HG03045 (cell line): Measurements from ENCODE around the gene P2RY2.

Experiments used
- ATAC-seq: cut with Tn5 transposase; IDR thresholded peaks from one replicate; pipeline ENCODE4 v1.9.1; 2021; ENCODE audit warnings: mild to moderate bottlenecking, moderate library complexity; ENCODE audit not compliant: unreplicated experiment

Gene P2RY2

DNA sequence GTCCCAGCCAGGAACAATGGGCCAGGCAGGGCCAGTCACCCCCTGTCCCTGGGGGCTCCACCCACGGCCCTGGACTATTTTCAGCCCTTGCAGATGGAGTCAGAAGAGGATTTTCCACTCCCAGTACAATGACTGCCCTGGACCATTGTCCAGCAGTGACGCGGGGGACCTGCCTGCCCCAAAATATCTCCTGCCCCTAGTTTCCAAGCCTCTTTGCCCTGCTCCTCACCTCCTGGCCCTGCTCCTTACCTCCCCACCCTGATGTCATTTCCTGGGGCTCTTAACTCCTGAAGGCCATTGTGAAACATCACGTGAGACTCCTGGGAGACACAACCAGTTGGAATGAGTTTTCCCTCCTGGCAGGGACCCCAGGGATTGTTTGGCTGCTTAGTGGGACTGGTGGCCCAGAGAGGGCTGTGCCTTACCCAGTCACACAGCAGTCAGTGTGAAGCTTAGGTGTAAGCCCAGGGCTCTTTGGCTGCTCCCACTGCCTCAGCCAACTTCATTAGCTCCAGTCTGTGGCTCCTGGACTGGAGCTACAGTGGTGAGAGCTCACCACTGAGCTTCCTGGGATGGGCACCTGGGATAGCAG lies 22.2 kb downstream of the P2RY2 start:
- ATAC-seq: no peak

DNA sequence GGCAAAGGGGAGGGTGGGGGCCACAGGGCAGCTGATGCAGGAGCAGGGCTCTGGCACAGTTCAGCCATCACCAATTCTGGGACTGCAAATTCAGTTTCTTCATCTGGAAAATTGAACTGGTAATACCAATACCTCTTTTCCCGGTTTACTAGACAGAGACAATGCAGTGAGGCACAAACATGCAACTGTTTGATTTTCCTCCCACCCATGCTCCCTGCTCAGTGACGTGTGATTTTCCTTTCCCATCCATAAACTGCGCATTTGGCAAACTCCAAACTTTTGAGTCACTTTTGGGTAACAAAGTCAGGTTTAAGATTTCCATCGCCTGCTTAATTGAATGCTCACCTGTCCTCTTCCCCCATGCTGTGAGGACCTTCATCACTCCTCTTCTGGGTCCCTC lies 23.2 kb downstream of the P2RY2 start:
- ATAC-seq: no peak

DNA sequence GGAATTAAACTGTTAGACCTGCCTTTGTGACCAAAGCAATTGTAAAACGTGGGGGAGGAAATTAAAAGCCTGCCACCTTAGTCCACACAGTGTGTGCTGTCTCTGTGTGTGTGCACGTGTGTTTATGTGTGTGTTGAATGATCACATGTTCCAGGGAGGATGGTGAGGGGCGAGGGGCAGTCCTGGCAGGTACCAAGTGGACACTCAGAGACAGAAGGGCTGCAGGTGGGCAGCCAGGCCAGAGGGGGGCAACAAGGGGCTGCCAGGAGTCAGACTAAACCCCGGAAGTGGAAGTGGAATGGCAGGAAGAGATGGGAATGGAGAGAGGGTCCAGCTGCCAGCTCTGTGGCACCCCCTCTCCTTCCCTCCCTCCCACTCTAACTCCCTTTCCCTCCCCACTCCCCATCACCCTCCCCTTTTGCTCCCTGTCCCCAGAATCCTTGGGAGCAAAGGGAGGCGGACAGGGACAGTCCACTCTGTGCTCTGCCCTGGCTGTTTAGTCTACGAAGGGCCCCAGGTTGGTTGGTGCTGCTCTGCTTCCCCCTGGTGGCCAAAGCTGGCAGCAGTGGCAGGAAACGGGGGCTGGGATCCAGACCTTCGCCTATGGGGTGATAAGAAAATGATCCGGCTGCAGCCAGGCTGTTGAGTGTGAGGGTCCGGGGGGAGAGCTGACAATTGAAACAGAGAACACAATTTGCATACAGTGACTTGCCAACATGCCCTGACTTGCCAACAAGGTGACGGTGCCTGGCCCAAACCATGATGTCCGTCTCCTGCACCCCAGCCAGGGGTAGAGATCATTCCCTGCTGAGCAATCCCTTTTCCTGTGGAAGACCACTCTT lies 24.4 kb downstream of the P2RY2 start:
- peak; percentile 69 for ATAC-seq

DNA sequence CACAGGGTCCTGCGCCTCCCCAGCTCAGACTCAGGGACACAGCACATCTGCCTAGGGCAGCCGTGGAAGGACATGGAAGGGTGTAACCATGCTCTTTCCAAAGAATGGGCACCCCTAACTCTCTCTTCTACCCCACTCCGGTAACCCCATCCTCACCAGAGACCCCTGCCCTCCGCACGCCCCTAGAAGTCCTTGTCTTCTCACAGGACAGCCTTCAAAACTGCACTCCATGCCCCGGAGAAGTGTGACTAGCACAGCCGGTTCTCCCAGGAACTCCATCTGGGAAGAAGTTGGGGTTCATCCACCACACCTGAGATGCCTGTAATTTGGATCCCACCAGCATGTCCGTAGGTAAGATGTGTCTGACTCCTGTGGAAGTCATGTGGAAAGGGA lies 25.0 kb downstream of the P2RY2 start:
- ATAC-seq: no peak

DNA sequence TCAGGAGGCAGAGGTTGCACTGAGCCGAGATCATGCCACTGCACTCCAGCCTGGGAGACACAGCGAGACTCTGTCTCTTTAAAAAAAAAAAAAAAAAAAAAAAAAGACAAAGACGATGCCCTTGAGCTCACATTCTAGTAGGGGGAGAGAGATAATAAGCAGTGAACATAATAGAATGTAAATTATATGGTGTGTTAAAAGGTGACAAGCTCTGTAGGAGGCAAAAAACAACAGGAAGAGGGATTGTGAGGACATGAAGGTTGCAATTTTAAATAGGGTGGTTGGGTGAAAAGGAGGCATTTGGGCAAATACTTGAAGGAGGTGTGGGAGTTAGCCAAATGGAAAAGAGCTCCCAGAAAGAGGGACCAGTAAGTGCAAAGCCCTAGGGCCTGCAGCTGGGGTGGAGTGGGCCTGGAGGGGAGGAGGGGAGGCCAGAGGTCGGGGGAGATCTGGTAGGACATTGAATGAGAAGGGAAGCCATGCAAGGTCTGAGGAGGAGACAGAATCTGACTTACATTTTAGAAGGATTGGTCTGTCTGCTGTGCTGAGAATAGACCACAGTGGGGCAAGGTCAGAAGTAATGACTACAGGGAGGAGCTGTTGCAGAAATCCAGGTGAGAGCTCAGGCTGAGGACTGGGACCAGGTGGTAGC lies 26.6 kb downstream of the P2RY2 start:
- ATAC-seq: no peak

DNA sequence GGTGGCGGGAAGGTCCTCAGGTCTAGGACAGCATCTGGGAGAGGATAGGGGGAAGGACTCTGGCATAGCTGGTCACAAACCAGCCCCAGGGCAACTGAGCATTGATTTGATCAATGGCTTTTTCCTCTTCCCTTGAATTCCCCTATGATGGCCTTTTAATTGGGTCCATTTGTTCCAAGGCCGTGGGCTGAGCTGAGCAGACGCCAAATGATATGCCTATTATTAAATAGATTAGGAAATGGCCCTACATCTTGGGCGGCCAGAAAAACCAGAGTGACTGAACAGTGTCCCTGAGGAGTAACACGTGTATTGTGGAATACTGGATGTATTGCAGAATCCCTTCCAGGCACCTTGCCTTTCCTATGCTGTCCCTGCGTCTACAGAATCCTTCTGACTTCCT lies 27.4 kb downstream of the P2RY2 start:
- no peak for ATAC-seq

DNA sequence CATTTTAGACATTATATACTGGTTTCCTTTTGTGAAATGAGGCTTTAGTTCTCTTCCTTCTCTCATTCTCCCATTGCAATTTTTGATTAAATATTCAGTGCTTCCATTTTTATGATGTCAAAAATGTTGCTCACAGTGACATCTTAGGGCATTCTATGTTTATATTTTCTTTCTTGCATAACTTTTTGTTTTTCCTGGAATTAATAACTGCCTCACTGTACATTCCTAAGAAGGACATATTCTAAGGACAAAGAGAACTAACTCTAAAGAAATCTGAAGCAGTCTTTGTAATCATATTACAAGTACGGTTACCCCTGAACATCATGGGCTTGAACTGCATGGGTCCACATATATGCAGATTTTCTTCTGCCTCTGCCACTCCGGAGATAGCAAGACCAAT lies 28.2 kb downstream of the P2RY2 start:
- no peak for ATAC-seq

DNA sequence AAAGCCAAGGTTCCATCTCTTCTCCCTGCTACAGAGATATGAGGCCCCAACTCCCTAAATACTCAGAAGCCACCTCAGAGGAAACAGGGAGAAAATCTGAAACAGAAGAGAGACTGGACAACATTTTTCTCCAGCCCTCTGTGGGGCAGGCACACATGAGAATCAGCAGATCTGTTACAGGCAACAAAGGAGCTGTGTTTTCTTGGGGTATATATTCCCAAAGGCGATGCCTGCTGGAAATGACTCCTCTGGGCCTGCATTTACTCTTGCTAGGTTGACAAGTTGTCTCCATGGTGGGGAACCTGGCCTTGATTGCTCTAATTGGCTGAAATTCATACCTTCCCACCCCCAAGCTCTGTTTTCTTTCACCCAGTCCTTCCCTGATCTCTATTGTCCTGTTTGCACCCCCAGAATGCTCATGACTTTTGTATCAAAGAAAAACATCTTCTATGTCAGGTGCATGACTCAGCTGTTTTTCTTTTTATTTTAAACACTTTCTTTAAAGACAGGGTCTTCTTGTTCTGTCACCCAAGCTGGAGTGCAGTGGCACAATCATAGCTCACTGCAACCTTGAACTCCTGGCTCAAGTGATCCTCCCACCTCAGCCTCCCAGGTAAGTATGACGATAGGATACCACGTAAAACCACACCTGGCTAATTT lies 30.6 kb downstream of the P2RY2 start:
- no peak for ATAC-seq

DNA sequence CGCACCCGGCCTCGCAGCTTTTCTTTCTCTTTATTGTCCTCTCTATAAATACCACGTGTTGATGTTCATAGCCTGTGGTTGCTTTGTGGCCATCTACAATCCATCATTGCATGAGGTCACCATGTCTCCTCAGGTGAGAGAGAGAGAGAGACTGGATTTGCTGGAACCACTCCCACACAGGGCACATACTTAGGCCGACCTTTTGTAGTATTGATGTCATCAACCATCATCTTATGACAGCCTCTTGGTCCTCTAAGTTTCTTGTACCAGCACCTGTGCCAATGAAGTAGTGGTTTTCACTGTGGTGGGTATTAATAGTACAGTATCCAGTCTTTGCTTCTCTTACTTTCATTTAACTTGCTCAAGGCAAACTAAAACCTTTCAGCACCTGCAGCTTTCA lies 31.2 kb downstream of the P2RY2 start:
- no peak for ATAC-seq

DNA sequence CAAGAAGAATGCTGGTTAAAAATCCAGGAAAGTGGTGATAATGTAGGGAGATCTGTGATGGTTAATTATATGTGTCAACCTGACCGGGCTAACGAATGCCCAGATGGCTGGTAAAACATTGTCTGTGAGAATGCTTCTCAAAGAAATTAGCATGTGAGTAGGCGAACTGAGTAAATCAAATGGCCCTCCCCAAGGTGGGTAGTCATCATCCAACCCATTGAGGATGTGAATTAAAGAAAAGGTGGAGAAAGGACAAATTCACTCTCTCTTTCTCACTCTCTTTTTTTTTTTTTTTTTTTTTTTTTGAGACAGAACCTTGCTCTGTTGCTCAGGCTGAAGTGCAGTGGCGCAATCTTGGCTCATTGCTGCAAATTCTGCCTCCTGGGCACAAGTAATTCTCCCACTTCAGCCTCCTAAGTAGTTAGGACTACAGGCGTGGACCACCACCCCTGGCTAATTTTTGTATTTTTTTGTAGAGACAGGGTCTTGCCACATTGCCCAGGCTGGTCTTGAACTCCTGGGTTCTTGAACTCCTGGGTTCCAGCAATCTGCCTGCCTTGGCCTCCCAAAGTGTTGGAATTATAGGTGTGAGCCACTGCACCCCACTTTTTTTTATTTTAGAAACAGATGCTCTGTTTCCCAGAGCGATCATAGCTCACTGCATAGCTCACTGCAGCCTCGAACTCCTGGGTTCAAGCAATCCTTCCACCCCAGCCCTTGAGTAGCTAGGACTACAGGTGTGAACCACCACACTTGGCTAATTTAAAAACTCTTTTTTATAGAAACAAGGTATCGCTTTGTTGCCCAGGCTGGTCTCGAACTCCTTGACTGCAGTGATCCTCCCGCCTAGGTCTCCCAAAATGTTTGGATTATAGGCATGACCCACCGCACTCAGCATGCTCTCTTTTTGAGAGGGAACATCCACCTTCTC lies 32.0 kb downstream of the P2RY2 start:
- no peak for ATAC-seq

DNA sequence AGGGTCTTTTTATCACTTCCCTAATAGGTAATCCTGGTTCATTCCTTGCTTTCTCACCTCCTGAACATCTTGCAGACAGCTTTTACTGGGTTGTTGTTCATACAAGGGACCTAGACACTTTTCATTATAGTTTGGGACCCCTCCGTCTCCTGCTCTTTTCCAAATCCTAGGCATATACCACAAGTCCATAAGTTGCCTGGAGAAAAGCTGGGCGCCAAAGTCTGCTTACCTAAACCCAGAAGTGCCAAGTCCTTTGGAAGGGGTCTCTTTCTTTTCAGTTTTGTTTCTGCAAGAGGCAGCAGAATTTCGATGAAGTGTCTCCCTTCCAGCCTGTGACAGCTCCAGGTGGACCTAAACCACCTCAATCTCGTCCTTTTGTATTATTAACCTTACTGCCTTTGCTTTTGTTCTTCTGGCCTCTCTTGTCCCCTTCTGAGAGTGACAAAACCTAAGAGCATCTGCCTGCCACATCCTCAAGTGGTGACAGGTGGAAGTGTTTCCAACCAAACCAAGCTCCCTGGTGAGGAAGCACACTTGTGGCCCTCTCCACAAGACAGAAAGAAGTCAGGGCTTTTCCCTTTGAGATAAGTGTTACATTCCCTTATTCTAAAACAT lies 34.6 kb downstream of the P2RY2 start:
- no peak for ATAC-seq

DNA sequence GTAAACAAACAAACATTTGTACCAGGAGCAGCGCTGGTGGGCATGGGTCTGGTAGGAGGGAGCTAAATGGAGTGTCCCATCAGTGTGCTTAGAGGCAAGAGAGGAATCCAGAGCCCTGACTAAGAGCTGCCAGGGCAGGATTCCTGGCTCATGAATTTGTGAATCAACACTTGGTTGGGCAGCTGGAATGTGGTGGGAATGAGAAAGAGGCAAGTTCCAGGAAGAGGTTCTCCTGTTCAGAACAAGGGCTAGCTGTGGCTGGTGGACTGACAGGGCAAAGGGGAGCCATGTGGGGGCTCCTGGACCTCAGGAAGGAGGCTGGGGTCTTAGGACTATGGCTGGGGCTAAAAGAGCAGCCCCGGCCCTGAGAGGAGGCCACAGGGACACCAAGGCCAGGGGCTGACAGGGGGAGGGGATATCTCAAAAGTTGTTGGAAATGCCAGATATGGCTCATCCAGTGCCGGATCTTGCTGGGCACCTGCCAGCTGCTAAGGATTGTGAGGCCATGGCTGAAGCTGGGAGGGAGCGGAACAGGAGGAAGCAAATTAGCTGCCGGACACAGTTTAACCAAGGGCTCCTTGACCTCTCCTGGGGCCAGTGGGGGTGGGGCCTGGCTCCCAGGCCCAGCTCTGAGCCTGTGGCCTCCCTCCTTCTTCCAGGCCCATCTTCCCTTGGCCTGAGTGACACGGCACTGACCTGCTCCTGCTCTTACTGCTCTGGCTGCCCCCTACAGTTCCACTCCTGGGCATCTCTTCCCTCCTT lies 39.4 kb downstream of the P2RY2 start:
- no peak for ATAC-seq

DNA sequence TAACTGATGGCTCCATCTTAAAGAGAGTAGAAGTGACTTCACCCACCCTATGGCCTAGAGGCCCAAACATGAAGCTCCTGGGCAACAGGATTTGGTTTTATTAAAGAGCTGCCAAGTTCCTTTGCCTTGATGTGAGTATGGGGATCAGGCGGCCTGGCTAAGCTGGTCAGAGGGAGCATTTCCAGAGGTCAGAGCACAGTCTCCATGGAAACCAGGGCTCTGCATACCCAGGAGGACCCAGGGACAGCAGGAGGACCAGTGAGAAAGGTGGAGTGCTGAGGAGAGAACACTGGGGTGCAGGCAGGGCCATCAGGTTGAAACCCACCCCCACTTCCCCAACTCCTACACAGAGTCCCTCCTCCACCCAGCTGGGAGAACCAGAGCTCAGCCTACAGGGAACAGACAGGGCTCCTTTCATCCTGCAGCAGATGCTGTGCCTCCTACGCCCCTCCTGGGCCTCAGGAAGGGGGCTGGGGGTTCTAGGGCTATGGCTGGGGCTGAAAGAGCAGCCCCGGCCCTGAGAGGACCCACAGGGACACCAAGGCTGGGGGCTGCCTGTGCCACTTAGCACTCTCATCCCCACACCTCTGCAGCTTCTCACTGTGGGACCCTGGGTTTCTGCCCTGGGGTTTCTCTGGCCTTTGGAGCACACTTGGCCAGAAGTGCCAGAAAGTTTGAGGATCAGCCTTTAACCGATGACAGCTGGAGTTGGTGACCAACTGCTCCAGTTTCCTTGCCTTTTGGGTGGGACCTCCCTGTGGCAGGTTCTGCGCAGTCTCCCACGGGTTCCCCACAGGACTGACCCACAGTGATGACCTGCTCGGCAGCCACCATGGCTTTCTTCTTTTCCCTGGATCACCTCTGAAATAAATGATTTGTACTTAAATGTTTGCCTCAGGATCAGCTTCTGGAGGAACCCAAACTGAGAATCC lies 40.3 kb downstream of the P2RY2 start:
- no peak for ATAC-seq

DNA sequence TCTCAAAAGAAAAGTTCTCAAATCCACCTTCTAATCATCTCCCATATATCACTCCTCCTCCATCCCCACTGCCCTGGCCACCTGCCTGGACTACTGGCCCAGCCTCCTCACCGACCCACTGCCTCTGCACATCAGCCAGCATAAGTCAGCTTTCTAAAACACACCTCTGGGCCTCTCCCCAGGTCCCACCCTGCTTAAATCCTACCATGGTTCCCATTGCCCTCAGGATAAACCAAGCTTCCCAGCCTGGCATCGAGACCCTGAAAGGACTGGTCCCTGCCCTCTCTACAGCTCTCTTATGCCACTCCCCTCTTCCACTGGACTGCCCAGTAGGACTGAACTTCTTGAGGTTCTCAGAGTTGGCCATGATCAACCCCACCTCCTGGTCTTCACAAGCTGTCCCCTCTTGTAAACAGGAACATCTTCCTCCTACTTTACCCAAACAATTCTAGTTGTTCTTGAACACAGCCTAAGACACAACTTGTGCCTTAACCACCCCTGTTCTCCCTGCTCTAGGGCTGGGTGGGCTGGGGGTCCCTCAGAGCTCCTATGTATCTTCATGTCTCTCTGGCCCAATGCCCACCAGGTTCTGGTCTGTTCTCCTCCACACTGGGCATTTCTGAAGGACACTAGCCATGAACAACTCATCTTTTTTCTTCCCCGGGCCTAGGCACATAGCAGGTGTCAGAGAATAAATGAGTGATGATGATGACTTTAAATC lies 41.5 kb downstream of the P2RY2 start:
- no peak for ATAC-seq

DNA sequence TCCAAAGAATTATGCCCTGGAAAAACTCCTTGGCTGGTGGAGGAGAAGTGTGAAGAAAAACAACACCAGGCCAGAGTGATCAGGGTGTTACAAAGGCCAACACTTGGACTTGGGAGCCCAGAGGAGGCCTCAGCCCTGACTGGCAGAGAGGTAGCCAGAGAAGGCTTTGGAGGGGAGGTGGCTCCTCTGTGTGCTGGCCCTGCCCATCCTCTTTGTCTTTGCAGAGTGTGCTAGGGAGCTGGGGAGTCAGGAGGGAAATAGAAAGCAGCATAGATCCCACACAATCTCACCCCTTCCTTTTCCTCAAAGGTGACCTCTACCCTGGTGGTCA lies 42.0 kb downstream of the P2RY2 start:
- no peak for ATAC-seq

DNA sequence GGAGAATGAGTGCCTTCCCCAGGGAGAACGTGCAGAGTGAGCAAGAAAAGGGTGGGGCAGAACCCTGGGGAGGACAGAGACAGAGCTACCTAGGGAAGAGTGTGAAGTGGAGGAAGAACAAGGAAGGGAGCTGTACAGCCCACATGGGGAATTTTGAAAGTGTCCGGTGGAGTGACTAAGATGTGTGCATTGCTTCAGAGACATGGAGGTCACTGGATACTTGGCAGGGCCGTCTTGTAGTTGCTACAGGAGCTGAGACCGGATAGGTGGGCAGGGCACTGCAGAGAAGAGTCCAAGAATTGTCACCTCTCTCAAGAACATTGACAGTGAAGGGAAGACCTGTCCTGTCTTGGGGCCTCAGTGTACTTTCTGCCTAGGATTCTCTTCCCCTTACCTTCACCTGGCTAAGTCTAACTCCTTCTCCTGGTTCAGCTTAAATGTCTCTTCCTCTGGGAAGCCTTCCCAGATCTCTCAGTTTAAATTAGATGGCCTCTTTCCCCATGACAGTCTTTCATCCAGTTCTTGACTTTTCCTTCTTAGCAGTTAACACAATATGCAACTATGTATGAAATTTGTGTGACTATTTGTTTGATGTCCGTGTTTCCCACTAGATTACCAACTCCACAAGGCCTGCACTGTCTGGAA lies 44.9 kb downstream of the P2RY2 start:
- ATAC-seq: no peak

DNA sequence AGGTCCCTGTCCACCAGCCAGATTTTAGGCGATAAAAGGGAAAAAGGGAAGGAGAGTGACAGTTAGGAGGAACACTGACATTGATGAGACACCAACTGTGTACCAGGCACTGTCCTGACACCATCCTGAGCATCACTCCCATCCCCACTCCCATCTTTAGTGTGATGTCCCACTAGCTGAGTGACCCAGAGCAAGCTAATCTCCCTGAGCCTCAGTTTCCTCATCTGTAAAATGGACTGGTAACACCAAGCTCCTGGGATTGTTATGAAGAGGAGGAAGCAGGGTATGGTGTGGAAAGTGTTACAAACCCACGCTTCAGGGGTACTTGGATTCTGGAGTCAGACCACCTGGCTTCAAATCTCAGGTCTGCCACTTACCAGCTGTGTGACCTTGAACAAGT lies 45.6 kb downstream of the P2RY2 start:
- no peak for ATAC-seq
